Embryonic facial prominence (tissue), 1 donor: ENCODE measurements around the gene AHDC1.

ENCODE experiments used
- DNase-seq: peaks from one replicate; pipeline ENCODE4 v3.0.0-alpha.2; 2016; ENCODE audit errors: extremely low spot score

Gene AHDC1

DNA sequence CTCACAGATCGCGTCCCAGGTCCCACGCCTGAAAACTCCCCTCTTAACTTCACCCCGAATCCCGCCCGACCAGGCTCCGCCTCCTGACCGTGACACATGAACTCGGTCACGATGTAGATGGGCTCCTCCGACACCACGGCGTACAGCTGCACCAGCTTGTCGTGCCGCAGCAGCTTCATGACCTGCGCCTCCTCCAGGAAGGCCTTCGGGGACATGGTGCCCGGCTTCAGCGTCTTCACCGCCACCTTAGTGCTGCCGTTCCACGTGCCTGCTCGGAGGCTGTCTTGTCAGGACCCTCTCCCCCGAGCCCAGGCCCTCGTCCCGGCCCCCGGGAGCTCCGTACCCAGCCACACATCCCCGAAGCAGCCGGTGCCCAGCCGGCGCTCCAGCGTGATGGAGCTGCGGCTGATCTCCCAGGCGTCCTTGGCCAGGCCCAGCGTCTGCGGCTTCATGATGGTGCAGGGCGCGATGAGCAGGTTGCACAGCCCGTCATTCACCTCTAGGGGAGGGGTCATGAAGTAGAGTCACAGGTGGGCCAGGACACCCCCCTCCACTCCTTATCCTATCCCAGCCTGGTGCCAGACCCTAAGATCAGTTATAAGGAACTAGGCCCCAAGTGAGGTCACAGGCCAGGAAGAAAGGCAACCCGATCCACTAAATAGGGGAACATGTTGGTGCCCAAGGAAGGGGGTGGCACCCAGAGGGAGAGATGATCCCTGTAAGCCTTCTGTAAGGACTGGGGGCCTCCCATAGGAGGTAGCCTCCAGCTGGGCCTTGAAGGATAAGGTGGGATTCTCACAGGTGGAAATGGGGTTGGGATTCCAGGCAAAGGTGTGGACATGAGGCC, 11.6 kb upstream of the AHDC1 start:
- DNase-seq = no peak

DNA sequence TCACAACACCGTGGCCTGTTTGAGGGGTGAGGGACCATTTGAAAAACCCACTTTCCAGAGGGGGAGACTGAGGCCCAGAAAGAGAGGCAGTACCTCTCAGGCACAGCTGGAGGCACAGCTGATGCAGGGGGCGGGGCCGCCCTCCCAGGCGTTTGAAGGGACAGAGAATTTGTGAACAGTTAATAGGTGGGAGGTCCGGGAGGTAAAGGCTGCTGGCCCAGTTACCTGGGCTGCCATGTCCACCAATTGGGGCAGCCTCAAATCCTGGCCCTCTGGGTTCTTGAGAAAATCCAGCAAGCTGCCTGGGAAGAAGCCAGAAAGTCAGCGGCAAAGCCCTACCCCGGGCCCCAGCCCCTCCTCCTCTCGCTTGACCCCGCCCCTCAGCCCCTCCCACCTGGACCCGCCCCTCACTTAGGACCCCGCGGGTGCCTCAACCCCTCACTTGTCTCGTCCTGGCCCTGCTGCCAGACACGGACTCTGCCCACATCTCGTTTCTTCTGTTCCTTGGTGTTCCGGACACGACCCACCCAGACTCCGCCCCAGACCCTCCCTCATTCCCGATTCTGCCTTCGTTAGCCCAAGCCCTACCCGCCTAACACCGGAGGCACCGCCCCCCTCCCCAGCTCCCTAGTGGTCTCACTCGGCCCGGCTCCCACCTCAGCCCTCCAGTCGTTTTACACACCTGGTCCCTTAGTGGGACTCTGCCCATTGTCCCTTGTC, 10.8 kb upstream of the AHDC1 start:
- no peak for DNase-seq

DNA sequence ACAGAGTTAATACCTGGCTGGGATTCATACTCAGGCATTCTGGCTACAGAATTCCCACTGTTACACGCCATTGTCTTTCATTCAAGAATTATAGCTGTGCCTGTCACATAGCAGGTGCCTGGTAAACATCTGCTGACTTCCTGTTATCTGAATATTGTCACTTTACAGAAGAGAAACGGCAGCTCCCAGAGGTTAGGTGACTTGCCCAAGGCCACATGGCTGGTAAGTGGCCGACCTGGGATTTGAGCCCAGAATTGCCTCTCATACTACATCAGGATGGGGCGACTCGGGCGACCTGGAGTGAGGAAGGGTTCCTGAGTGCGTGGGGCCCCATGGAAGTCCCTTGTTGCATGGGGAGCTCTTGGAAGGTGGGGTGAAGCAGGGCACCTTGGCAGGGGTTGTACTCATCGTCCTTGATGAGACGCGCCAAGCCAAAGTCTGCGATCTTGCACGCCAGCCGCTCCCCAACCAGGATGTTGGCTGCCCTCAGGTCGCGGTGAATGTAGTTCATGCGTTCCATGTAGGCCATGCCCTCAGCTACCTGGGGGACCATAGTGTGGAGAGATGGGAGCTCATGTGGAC, 10.2 kb upstream of the AHDC1 start:
- no peak for DNase-seq

DNA sequence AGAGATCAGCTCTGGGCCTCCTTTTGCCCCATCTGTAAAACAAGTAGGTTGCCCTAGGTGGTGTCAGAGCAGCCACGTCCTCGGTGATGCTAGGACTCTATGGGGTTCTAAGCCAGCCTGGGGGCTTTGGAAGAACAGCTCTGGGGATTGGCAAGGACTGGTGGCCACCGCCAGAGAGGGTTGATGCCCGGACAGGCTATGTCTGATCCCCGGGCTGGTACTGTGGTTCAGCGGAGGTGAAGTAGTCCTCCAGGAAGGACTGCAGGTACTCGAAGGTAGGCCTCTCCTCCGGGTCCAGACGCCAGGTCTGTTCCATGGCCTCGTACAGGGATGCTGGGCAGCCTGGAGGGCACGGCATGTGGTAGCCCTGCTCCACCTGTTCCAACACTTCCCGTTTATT, 8.8 kb upstream of the AHDC1 start:
- DNase-seq = no peak

DNA sequence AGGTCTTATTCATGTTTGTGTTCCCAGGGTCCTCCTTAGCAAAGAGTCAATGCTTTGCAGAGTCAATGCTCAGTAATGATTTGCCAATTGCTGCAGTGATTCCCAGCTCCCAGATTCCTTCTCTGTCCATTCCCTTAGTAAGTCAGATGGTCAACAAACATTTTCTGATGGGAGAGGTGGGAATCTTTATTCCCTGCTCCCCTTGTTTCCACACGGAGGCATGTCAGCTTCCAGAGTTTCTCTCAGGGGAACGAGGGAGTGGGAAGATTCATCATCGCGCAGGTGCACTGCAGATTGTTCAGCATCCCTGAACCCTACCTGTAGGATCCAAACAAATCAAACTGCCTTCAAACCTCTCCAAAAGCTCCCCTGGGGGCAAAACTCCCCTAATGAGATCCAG, 7.5 kb upstream of the AHDC1 start:
- DNase-seq = no peak

GRCh38 chr1:27609618-27610240, 5.8 kb upstream of the AHDC1 start:
- DNase-seq = no peak

DNA sequence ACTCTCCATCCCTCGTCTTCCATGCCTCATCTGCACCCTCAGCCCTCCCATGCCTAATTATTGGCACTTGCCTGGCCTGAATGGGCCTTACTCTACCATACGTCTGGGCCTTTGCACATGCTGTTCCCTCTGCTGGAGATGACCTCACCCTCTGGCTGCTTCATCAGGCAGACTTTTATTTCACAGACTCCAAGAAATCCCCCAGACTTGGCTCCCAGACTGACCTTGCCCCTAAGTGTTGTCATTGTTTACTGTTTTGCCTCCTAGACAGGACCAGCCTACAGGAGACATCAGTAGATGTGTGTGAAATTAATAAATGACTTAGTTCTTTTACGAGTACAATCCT, 5.2 kb upstream of the AHDC1 start:
- no peak for DNase-seq

DNA sequence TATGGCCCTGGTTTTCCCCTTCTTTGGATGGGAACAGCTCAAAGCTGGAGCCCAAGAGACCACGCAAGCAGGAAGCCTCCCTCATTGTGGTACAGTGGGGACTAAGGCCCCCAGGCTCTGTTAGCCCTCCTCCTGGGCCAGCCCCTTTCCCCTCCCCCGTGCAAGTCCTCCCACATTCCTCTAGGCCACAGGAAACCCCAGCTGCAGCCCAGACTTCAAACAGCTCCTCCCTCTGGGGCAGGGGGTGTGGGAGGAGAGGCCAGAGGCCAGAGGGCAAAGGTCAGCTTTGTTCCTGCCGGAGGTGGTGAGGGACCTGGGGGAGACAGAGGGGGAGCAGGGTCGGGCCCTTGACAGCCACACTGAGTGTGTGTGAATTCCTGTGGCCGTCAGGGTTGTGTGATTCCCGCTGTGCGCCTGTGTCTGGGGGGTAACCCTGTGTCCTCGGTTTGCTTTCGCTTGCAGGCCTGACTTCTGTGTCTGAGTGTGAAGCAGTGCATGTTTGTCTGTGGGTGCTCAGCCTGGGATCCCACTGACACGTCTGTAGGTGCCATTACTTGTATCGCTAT, 3.4 kb upstream of the AHDC1 start:
- no peak for DNase-seq

DNA sequence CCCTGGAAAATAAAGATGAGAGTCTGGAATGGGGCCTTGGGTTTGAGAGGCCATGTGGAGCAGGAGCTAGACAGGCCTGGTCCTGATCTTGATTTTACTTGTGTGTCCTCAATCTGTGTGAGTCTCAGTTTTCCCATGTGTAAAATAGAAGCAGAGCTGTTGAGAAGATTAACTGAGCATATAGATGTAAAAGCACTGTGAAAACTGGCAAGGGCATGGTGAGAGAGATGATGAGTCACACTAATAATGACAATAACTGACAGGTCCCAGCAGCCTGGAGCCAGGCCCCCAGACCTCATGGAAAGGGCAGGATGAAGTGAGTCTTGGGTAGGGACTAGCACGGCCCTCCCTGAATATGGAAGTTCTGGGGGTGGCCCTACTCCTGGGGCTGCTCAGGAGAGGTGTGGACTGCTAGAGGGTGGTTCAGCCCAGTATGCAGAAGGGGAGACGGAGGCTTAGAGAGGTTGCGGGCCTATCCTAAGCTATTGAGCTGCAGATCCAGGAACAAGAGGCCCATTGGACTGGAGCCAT, 2.8 kb upstream of the AHDC1 start:
- DNase-seq = no peak

- no peak for DNase-seq
These were observed 2.1 kb upstream of the AHDC1 start for GRCh38 chr1:27605796-27606707.

- DNase-seq = no peak
These were observed 1.4 kb upstream of the AHDC1 start for GRCh38 chr1:27605300-27605766.

- no peak for DNase-seq
These were observed 795 bp upstream of the AHDC1 start for GRCh38 chr1:27604579-27605299.

DNA sequence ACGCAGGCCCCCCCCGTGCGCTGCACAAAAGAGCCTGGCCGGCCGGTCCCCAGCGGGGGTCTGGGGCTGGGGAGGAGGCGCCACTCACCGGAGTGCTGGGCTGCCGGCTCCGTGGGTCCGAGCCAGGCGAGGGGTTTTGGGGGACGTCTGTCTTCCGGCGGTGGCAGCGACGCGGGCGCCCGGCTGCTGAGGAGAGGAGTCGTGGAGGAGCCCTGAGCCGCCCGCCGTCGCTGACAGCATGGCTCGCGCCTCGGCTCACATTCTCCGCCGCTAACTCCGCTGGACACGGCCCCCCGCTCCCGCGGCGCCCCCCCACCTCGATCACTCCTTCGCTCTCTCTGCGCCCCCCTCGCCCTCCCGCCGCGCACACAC, 649 bp downstream of the AHDC1 start:
- no peak for DNase-seq

DNA sequence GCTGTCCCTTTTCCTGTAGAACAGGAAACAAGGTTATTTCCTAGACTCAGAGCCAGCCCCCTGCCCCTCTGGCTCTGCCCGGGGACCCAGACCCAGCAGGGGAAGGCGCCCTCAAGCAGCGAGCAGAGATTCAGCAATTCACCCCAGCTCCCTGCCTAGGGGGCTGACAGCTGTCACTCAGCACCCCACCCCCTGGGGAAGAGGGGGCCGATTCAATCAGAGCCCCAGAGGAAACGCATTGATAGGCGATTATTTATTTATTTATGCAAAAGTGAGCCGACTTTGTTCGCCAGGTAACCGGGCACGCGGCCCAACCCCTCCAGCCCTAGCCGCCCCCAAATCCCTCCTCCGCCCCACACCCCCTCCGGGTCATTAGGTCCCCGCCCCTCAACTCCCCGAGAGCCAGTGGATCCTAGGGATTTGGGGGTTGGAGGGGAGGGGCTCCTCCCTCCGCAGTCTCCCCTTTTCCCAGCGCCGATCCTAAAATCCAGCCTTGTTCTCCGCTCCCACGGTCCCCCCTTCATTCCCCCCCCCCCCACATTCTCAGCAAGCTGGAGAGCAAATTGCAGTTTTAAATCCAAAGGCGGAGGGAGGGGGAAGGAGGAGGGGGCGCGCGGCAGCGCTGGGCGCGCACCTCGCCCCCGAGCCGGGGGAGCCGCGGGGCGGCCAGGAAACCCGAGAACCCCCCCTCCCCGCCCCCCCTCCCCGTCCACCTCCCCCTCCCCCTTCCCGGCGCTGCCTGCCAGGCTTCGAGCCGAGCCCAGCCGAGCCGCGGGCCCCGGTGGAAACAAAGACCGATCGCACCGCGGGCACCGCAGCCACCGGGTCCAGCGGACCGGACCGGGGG, 1.3 kb downstream of the AHDC1 start:
- no peak for DNase-seq

DNA sequence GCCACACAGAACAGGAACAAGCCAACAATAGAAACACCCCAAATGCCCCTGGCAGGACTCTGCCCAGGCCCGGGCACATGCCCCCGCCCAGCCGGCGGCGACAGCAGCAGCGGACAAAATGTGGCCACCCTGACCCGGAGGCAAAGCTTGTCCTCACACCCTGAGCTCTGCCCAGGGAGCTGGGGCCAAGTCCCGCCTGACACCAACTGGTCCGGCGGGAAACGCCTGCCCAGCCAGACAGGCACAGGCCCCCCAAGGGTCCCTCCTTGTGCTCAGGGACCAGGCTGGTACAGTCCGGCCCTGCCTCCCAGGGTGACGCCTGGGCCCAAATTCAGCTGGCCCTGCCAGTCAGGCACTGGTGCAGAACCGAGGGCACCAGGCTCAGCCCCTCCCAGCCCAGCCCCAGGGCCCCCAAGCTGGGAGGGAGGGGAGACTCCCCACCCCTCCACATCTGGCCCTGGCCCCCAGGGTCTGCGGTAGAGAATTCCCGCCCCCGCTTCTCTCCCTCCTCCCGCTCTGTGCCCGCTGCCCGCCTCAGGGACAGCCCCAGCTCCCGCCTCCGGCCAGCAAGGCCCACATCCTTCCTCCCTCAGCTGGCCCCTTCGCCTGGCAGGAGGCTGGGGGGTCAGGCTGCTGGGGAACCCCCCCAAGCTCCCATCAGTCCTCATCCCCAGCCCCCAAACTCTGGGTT, 2.0 kb downstream of the AHDC1 start:
- DNase-seq = no peak

- DNase-seq = no peak
These were observed 2.6 kb downstream of the AHDC1 start for GRCh38 chr1:27601321-27601770.

GRCh38 chr1:27600498-27601175, 3.3 kb downstream of the AHDC1 start:
- DNase-seq = peak; percentile 65
